COLO668 (cell line): ENCODE data around the gene GNG12.

Experiments
- DNase-seq: peaks from one replicate; lab custom pipeline; 2025; ENCODE audit not compliant: unreplicated experiment; lab: John Stamatoyannopoulos, UW

The GNG12 gene

GRCh38 chr1:67832737-67833601 lies at the start of gene GNG12:
TSS of gene GNG12 (minus strand) at chr1:67833467. CDS start at chr1:67707686, 125,781 bp downstream.
- peak; percentile 77 for DNase-seq

- DNase-seq, result no peak
Observed at GRCh38 chr1:67882196-67882958, 49.1 kb upstream of the GNG12 start.

GRCh38 chr1:67880056-67880601 lies 46.9 kb upstream of the GNG12 start:
- peak; percentile 93 for DNase-seq

- no peak for DNase-seq
Observed at GRCh38 chr1:67879485-67879884, 46.2 kb upstream of the GNG12 start.

- no peak for DNase-seq
Observed at GRCh38 chr1:67874501-67875111, 41.3 kb upstream of the GNG12 start.

- no peak for DNase-seq
Observed at GRCh38 chr1:67869233-67869632, 36.0 kb upstream of the GNG12 start.

GRCh38 chr1:67863637-67864036 lies 30.4 kb upstream of the GNG12 start:
- no peak for DNase-seq

- no peak for DNase-seq
Observed at GRCh38 chr1:67862685-67863084, 29.4 kb upstream of the GNG12 start.

- no peak for DNase-seq
Observed at GRCh38 chr1:67861856-67862516, 28.7 kb upstream of the GNG12 start.

- DNase-seq, result no peak
Observed at GRCh38 chr1:67860776-67861175, 27.5 kb upstream of the GNG12 start.

GRCh38 chr1:67856921-67857320 lies 23.7 kb upstream of the GNG12 start:
- no peak for DNase-seq

- no peak for DNase-seq
Observed at GRCh38 chr1:67855961-67856360, 22.7 kb upstream of the GNG12 start.

- no peak for DNase-seq
Observed at GRCh38 chr1:67855444-67855843, 22.2 kb upstream of the GNG12 start.

GRCh38 chr1:67853704-67854103 lies 20.4 kb upstream of the GNG12 start:
- peak; percentile 91 for DNase-seq

- DNase-seq, result no peak
Observed at GRCh38 chr1:67851800-67852199, 18.5 kb upstream of the GNG12 start.

- peak; percentile 29 for DNase-seq
Observed at GRCh38 chr1:67850611-67851075, 17.4 kb upstream of the GNG12 start.

GRCh38 chr1:67850151-67850551 lies 16.9 kb upstream of the GNG12 start:
- DNase-seq, result peak; percentile 49

GRCh38 chr1:67847466-67847865 lies 14.2 kb upstream of the GNG12 start:
- DNase-seq, result no peak

GRCh38 chr1:67846538-67846937 lies 13.3 kb upstream of the GNG12 start:
- no peak for DNase-seq

- no peak for DNase-seq
Observed at GRCh38 chr1:67844988-67845387, 11.7 kb upstream of the GNG12 start.

GRCh38 chr1:67843746-67844145 lies 10.5 kb upstream of the GNG12 start:
- DNase-seq, result no peak
